T-helper 1 cell treated with Interleukin-12 subunit alpha and Interleukin-12 subunit beta and Interleukin-4 antibody, amounts not matched to agents 30 μg/mL and 1 μg/mL, for 36 hours (primary cell): ENCODE measurements around the gene PPP6R1.

Experiments
- H3K27ac Mint-ChIP-seq: one replicate; pipeline ENCODE4 v1.8.0; 2021; ENCODE audit warnings: mild to moderate bottlenecking, mixed read lengths
- H3K27me3 Mint-ChIP-seq: one replicate; pipeline ENCODE4 v1.8.0; 2021; ENCODE audit warnings: low read depth, mixed read lengths
- H3K36me3 Mint-ChIP-seq: one replicate; pipeline ENCODE4 v1.8.0; 2021; ENCODE audit warnings: low read depth, mixed read lengths
- H3K4me1 Mint-ChIP-seq: one replicate; pipeline ENCODE4 v1.8.0; 2021; ENCODE audit warnings: low read depth, mixed read lengths
- H3K4me3 Mint-ChIP-seq: one replicate; pipeline ENCODE4 v1.8.0; 2021; ENCODE audit warnings: mild to moderate bottlenecking, moderate library complexity, mixed read lengths
- H3K9me3 Mint-ChIP-seq: one replicate; pipeline ENCODE4 v1.8.0; 2021; ENCODE audit warnings: mixed read lengths

The PPP6R1 gene

DNA sequence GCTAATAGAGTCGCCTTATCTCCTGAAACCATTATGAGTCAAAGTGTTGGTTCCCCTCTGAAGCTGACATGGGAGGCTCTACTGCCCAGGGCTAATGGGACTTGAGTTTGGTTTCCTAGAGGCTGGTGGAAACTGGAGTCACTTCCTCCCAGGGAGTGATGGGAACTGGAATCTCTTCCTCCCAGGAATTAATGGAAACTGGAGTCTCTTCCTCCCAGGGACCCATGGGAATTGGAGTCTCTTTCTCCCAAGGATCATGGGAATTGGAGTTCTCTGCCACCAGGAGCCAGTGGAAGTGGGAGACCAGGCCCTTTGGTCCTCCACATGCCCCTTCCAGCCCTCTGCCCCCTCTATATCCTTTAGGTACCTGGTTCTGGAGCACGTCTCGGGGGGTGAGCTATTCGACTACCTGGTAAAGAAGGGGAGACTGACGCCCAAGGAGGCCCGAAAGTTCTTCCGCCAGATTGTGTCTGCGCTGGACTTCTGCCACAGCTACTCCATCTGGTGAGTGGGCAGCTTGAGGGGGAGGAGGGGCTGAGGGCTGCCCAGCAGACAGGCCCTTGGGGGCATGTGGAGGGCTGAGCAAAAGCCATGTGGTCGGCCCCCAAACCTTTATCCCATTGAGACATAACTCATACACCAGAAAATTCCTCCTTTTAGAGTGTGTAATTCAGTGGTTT is 30.4 kb upstream of the PPP6R1 start:
- Mint-ChIP-seq H3K27ac (no peak overlapping the region), H3K4me1 (peaks cover 4% of the 10 kb centered on the region), H3K36me3 (no peaks in the 10 kb centered on the region), H3K4me3 (no peak overlapping the region), H3K27me3 (no peaks in the 10 kb centered on the region), H3K9me3 (no peaks in the 10 kb centered on the region)

DNA sequence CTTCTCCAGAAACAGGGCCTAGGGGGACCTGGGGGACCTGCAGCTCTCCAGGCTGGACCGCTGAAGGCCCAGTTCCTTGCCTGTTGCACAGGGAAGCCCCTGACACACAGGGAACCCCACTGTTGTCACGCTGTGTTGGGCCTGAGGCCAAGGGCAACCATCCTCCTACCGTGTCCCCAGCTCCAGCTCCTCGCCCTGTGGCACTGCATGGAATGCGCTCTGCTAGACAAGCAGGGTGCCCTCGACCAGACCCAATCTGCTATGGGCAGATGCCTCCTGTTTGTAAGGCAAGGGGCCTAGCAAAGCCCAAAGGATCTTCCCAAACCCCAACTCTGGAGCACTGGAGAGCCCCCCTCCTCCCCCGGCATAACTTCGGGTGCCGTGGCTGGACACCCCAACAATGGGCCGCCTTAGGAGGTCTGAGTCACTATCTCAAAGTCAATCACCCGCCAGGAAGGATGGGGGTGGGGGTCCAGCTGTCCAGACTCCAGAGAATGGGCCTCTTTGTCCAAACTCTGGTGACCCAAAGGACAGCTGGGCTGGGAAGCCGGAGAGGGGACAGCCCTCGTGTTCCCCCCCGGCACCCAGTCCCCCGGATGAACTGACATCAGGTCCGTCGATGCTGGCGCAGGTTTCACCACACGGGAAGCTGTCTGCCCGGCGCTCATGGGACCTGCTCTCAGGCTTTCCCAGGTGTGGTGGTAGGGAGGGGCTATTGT is 28.7 kb upstream of the PPP6R1 start:
- no peaks in the 10 kb centered on the region for H3K9me3 Mint-ChIP-seq
- H3K4me3 Mint-ChIP-seq, result no peak overlapping the region
- H3K4me1 Mint-ChIP-seq, result peaks cover 10% of the 10 kb centered on the region
- H3K27ac Mint-ChIP-seq, result no peak overlapping the region
- peaks cover 9% of the 10 kb centered on the region for H3K27me3 Mint-ChIP-seq
- no peaks in the 10 kb centered on the region for H3K36me3 Mint-ChIP-seq

DNA sequence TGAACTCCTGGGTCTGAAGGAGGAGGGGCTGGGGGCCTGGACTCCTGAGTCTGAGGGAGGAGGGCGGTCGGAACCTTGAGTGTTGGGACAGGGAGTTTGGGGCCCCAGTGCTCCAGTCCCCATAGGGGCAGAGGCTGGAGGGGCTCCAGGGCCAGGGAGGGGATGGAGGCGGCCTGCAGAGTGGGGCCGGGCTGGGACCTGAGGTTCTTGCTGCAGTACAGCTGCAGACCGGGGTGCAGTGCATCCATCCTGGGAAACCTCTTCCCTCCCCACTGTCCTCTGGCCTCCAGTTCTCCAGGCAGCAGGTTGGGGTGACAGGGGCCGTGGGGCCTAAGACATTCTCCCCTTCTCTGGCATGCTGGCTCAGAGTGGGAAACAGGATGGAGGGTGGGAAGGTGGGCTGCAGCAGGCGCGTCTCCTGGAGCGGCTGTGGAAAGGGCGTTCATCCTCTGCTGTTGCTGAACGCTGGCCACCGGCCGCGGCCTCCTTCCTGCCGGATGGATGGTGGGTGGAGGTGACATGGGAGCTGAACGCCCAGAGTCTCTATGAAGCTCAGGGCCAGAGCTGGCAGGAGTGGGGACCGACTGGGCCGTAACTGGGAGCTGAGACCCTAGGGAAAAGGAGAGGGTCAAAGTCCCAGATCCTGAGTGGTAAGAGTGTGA is 26.5 kb upstream of the PPP6R1 start:
- peaks cover 9% of the 10 kb centered on the region for H3K27me3 Mint-ChIP-seq
- peaks cover 17% of the 10 kb centered on the region for H3K4me1 Mint-ChIP-seq
- peak overlapping the region; percentile 56 for H3K4me3 Mint-ChIP-seq
- H3K27ac Mint-ChIP-seq, result peak overlapping the region; percentile 29
- H3K36me3 Mint-ChIP-seq, result no peaks in the 10 kb centered on the region
- no peaks in the 10 kb centered on the region for H3K9me3 Mint-ChIP-seq

DNA sequence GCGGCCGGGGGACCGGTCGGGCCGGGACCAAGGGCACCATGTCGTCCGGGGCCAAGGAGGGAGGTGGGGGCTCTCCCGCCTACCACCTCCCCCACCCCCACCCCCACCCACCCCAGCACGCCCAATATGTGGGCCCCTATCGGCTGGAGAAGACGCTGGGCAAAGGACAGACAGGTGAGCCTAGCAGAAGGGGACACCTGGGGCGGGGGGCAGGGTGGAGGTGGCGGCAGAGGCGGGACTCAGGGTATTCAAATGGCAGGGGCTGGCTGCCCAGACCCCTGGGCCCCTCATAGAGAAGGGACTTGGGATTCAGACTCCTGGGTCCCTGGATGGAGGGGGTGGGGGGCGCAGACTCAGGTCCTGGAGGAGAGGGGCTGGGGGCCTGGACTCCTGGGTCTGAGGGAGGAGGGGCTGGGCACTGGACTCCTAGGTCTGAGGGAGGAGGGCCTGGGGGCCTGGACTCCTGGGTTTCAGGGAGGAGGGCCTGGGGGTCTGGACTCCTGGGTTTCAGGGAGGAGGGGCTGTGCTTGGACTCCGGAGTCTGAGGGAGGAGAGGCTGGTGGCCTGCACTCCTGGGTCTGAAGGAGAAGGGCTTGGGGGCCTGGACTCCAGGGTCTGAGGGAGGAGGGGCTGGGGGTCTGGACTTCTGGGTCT is 25.7 kb upstream of the PPP6R1 start:
- Mint-ChIP-seq H3K4me3 (peak overlapping the region; percentile 56), H3K27ac (no peak overlapping the region), H3K27me3 (peaks cover 9% of the 10 kb centered on the region)

DNA sequence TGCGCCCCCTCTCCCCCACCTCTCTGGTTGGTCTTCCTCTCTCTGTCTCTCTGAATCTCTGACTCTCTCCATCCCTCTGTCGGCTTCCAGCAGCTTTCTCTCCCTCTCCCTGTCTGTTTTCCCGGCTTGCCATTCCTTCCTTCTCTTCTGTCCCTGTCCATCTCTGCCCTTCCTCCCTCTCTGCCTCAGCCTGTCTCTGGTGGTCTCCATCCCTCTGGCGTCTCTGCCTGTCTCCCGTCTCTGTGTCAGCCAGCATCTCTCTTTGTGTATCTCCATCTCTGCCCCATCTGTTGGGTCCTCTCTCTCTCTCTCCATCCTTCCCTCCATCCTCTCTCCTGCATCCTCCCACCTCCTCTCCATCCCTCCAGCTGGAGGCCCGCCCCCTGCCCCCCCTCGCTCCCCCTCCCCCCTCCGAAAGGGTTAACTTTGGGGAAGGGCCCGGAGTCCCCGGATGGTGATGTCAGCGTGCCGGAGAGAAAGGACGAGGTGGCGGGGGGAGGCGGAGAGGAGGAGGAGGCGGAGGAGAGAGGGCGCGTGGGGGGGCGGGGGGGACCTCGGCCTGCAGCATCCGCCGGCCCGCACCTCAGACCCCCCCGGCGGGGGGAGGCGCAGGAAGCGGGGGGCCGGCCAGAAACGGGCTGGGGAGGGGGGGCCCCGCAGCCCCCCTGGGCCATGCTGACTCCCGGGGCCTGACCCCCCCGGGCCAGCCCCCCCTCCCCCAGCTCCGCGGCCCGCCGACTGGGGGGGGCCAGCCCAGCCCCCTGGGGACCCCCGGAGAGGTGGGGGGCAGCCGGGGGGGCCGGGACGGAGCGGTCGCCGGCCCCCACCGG is 24.9 kb upstream of the PPP6R1 start, which contains the start of gene BRSK1:
TSS of gene BRSK1 (plus strand) at position 450 of the 830 bp plus-strand sequence. CDS start 446 bp downstream, outside the sequence.
- H3K4me1 Mint-ChIP-seq, result peaks cover 24% of the 10 kb centered on the region
- peak within 1 kb of the TSS; percentile 46 for H3K27ac Mint-ChIP-seq
- H3K27me3 Mint-ChIP-seq, result peaks cover 9% of the 10 kb centered on the region

More for the DNA sequence above, 25.7 kb upstream of the PPP6R1 start:
- Mint-ChIP-seq H3K9me3 (no peaks in the 10 kb centered on the region), H3K4me1 (peaks cover 21% of the 10 kb centered on the region), H3K36me3 (peaks cover 2% of the 10 kb centered on the region)

DNA sequence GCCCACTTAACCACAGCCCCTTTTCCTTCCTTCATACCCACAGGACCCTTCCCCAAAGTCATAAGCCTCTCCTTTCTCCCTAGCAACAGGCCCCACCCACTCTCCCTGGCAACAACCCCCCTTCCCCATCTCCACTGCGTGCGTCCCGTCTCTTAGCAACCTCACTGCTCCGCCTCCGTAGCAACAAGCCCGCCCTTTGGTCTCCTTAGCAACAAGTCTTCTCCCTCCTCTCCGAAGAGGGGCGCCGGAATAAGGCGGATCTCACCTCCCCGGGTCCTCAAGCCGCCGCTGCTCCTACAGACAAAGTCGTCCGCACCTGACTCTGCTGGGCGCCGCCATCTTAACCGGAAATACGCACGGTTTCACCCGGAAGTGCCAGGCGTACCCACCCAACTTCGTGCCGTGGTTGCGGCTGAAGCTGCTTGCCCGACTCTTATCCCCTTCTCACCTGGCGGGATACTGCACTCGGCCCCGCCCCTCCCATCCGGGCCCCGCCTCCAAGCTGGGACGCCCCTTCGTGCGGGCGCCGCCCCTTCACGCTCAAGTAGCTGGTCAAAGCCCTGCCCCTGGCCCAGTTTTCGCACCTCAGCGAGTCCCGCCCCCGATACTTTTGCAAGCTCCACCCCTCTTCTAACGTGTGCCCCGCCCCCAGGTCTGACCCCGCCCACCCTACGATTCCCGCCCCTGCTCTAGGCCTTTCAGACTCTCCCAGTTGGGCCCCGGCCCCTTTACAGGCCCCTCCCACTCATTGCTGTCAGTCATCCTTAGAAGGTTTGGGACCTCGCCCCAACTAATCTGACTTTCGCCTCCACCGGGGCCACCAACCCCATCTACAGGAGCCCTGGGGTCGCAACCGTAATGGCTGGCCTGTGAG is 21.2 kb upstream of the PPP6R1 start, which contains the start of gene HSPBP1:
TSS of gene HSPBP1 (minus strand) at position 341 of the 874 bp plus-strand sequence. CDS start 502 bp downstream, outside the sequence.
- H3K4me1 Mint-ChIP-seq, result peaks cover 26% of the 10 kb centered on the region
- peaks cover 9% of the 10 kb centered on the region for H3K27me3 Mint-ChIP-seq
- H3K4me3 Mint-ChIP-seq, result peak within 1 kb of the TSS; percentile 98
- peak within 1 kb of the TSS; percentile 97 for H3K27ac Mint-ChIP-seq
- H3K9me3 Mint-ChIP-seq, result no peaks in the 10 kb centered on the region
- H3K36me3 Mint-ChIP-seq, result peaks cover 7% of the 10 kb centered on the region

More for the DNA sequence above, 24.9 kb upstream of the PPP6R1 start, which contains the start of gene BRSK1:
- Mint-ChIP-seq H3K36me3 (peaks cover 2% of the 10 kb centered on the region), H3K4me3 (peak within 1 kb of the TSS; percentile 78), H3K9me3 (no peaks in the 10 kb centered on the region)

DNA sequence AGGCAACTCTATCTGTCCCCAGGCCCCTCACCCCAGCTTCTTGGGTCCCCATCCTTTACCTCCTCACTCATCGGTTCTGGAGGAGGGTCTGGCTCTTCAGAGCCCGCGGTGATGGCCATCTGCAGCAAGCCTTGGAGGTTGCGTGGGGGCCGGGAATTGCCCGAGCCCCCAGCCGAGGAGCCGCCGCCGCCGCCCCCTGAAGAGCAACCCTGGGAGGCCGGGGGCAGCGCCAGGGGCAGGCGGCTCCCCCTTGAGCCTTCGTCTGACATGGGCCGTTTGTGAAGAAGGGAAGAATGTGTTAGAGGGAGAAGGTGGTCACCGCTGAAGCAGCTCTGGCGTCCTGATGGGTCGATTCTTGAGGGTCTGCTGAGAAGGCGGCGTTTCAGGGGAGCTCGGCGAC is 20.5 kb upstream of the PPP6R1 start:
- peaks cover 26% of the 10 kb centered on the region for H3K4me1 Mint-ChIP-seq
- no peaks in the 10 kb centered on the region for H3K9me3 Mint-ChIP-seq
- peaks cover 9% of the 10 kb centered on the region for H3K27me3 Mint-ChIP-seq
- peak overlapping the region; percentile 98 for H3K4me3 Mint-ChIP-seq
- peak overlapping the region; percentile 97 for H3K27ac Mint-ChIP-seq
- H3K36me3 Mint-ChIP-seq, result peaks cover 7% of the 10 kb centered on the region

DNA sequence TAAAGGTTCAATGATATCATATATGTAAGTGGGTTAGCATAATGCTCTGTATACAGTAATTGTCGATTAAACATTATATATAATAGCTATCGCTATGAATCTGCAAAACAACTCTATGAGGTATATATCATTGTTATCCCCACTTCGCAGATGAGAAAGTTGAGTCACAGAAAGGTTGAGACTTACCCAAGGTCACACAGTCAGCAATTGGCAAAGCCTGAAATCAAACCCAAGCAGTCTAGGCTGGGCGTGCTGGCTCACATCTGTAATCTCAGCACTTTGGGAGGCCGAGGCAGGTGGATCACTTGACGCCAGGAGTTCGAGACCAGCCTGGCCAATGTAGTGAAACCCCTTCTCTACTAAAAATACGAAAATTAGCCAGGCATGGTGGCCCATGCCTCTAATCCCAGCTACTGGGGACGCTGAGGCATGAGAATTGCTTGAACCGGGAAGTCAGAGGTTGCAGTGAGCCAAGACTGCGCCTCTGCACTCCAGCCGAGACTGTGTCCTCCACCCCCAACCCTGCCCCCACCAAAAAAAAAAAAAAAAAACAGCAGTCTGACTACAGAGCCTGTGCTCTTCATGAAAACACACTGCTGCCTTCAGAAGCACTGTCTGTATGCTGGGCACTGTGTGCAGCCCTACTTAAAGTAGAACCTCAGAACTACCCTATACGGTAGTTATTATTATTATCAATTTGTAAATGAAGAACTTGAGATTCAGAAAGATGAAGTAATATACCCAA is 19.7 kb upstream of the PPP6R1 start:
- H3K4me1 Mint-ChIP-seq, result peaks cover 25% of the 10 kb centered on the region
- peaks cover 9% of the 10 kb centered on the region for H3K36me3 Mint-ChIP-seq
- peaks cover 7% of the 10 kb centered on the region for H3K27me3 Mint-ChIP-seq
- H3K4me3 Mint-ChIP-seq, result peak overlapping the region; percentile 98
- H3K9me3 Mint-ChIP-seq, result no peaks in the 10 kb centered on the region
- H3K27ac Mint-ChIP-seq, result no peak overlapping the region

DNA sequence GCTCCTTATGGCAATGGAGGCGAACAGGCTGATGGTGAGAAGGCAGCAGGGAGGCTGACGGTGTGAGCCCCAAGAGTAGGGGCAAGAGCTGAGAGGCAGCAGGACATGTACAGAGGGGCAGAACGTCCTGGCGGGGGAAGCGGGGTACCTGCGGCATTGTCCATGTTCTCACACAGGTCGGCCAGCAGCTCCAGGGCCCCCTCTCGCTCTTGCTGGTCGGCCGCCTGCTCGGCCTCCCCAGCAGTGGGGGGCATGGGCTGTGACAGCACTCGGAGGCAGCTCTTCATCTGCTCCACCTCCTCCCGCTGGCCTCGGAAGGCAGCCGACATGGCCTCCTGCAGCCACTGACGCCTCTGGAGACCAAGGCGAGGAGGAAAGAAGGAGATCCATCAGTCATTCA is 18.7 kb upstream of the PPP6R1 start:
- Mint-ChIP-seq H3K27ac (no peak overlapping the region), H3K36me3 (peaks cover 10% of the 10 kb centered on the region), H3K4me3 (no peak overlapping the region), H3K9me3 (no peaks in the 10 kb centered on the region), H3K27me3 (no peaks in the 10 kb centered on the region), H3K4me1 (peaks cover 19% of the 10 kb centered on the region)

DNA sequence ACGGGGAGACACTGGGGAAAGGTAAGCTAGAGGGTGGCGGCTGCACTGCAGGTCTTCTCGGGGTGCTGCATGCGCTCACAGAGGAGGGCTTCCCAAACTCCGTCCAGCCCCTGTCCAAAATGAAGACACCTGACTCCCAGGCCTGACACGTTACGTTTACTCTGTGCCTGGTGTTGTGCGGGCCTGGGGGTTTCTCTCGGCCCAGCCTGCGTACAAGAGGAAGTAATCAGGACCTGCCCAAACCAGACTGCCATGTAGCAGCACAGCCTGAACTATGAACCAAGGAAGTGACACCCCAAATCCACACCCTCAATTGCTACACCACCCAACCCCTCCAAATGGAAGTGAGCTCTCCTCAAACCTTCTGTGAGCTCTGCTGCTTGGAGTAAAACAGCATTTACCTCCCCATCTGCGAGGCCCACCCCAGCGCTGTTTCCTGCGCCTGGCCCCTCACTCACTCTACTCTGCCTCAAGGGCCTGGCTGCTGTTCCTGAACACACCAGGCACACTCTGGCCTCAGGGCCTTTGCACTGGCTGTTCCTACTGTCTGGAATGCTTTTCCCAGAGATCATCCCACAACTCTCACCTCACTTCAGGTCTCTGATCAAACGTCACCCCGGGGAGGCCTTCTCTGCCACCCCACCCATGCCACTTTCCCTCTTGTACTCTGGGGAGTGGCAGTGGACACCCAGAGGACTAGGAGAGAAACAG is 18.1 kb upstream of the PPP6R1 start:
- H3K9me3 Mint-ChIP-seq, result no peaks in the 10 kb centered on the region
- H3K27ac Mint-ChIP-seq, result no peak overlapping the region
- H3K27me3 Mint-ChIP-seq, result no peaks in the 10 kb centered on the region
- peaks cover 15% of the 10 kb centered on the region for H3K36me3 Mint-ChIP-seq
- H3K4me3 Mint-ChIP-seq, result no peak overlapping the region
- H3K4me1 Mint-ChIP-seq, result peaks cover 19% of the 10 kb centered on the region

DNA sequence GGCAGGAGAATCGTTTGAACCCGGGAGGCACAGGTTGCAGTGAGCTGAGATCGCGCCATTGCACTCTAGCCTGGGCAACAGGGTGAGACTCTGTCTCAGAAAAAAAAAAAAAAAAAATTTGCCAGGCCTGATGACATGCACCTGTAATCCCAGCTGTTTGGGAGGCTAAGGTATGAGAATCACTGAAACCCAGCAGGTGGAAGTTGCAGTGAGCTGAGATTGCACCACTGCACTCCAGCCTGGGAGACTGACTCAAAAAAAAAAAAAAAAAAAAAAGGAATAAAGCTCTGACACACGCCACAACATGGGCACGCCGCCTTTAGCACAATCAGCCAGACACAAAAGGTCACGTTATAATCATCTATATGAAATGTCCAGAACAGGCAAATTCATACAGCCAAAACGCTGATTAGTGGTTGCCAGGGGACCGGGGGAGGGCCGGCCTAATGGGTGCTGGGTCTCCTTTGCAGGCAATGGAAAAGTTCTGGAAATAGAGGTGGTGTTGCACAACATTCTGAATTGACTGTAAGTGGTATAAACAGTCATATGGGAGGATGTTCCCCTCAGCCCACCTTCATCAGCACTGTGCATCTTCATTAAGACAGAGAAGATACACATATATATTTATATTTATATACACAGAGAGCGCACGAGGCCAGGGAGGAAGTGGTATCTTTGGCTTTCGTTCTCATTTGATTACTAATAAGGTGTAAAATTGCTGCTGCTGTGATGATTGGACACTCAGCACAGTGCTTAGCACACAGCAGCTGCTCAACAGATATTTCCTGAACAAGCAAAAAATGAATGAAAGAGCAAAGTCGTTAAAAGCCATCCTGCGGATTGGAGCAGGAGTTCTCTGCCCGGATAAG is 17.3 kb upstream of the PPP6R1 start:
- Mint-ChIP-seq H3K36me3 (peaks cover 15% of the 10 kb centered on the region), H3K27ac (peak overlapping the region; percentile 67), H3K4me1 (peaks cover 16% of the 10 kb centered on the region), H3K4me3 (no peak overlapping the region), H3K27me3 (no peaks in the 10 kb centered on the region), H3K9me3 (no peaks in the 10 kb centered on the region)
